ENCODE results near the gene RNGTT. TPM values are rescaled to one million over a fixed set of nuclear protein-coding genes. Genes with fewer than 3 reads are reported as not detected.

RNGTT gene
- total RNA-seq, 1 donor from 2014 or later: 13.1 TPM

DNA sequence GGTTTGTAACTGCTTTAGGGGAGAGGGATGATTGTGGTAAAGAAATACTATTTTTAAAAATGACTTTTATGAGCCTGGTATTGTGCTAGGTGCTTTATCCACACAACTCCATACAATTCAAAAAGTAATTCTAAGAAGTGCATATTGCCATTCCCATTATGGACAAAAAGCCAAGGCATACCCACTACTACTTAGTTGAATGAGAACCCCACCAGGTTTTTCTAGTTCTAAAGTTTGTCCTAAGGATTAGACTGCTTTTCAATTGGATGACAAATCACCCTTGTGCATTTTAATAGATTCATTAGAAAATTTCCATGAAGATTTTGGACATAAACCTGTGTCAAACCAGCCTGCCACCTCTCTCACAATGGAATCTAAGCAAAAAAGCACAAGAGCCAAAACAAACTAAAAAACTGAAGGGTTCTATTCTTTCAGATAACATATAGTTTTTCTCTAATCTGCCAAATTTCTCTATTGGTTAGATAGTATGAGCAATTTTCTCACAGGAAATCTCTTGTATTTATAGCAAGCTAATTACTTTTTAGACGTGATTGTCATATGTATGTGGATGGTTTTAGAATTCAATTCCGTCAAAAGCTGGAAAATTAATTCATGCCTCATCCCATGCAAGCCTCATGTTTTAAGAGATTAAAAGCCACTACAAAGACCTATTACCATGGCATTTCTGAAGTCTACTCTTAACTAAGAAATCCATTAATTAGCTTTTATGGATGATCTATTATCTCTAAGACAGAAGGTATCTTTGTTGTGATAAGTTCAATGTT lies 325.5 kb downstream of the RNGTT start:
- Mint-ChIP-seq H3K4me1 (ENCODE audit: low read depth) (peaks cover 12% of the 10 kb centered on the region), H3K36me3 (ENCODE audit: low read depth) (no peaks in the 10 kb centered on the region), H3K27ac (ENCODE audit: unreplicated experiment) (no peak overlapping the region), H3K27me3 (ENCODE audit: low read depth) (no peaks in the 10 kb centered on the region), H3K9me3 (ENCODE audit: low read depth) (no peaks in the 10 kb centered on the region), H3K4me3 (ENCODE audit: unreplicated experiment) (no peak overlapping the region)
- TF ChIP-seq, protein P1, sequence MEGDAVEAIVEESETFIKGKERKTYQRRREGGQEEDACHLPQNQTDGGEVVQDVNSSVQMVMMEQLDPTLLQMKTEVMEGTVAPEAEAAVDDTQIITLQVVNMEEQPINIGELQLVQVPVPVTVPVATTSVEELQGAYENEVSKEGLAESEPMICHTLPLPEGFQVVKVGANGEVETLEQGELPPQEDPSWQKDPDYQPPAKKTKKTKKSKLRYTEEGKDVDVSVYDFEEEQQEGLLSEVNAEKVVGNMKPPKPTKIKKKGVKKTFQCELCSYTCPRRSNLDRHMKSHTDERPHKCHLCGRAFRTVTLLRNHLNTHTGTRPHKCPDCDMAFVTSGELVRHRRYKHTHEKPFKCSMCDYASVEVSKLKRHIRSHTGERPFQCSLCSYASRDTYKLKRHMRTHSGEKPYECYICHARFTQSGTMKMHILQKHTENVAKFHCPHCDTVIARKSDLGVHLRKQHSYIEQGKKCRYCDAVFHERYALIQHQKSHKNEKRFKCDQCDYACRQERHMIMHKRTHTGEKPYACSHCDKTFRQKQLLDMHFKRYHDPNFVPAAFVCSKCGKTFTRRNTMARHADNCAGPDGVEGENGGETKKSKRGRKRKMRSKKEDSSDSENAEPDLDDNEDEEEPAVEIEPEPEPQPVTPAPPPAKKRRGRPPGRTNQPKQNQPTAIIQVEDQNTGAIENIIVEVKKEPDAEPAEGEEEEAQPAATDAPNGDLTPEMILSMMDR (IDR thresholded peaks at IDR 0.05): no peak
- no peak for DNase-seq (ENCODE audit: low spot score)

DNA sequence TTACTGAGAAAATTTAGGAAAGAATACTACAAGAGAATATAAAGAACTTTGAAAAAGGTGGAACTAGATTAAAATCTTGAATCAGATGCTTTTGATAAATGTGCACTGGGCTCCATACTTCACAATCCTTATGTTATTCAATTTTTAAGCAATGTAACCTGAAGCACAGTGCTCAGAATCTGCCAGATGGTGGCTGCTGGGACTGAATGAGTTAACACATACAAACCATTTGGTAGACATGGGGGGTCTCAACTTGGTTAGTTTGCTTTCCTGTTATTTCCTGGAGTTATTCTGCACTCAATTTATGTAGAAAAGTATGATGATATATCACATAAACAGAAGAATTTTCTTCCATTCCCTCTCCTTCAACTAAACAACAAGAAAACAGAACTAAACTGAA lies 326.5 kb downstream of the RNGTT start:
- no peak overlapping the region for H3K4me3 Mint-ChIP-seq (ENCODE audit: unreplicated experiment)
- no peaks in the 10 kb centered on the region for H3K9me3 Mint-ChIP-seq (ENCODE audit: low read depth)
- no peaks in the 10 kb centered on the region for H3K27me3 Mint-ChIP-seq (ENCODE audit: low read depth)
- TF ChIP-seq, protein P1 (IDR thresholded peaks at IDR 0.05): no peak
- DNase-seq (ENCODE audit: low spot score): no peak
- H3K27ac Mint-ChIP-seq (ENCODE audit: unreplicated experiment): no peak overlapping the region
- H3K36me3 Mint-ChIP-seq (ENCODE audit: low read depth): no peaks in the 10 kb centered on the region
- H3K4me1 Mint-ChIP-seq (ENCODE audit: low read depth): peaks cover 7% of the 10 kb centered on the region

DNA sequence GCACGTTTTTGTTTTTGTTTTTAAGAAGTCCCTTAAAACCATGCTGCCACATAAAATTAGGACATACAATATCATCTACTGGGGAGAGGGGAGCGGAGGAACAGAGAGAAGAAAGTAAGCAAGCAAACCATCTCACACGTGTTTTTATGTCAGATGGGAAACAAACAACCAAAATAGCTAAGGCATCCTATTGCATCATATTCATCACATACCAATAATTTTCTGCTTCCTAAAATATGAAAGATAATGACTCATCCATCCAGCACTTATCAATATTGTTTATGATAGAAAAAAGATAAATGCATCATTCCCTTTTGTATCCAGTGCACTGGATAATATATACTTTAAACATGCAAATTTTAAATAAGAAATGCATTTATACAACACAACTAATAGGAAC lies 329.6 kb downstream of the RNGTT start:
- no peaks in the 10 kb centered on the region for H3K36me3 Mint-ChIP-seq (ENCODE audit: low read depth)
- DNase-seq (ENCODE audit: low spot score): no peak
- TF ChIP-seq, protein P1 (IDR thresholded peaks at IDR 0.05): no peak
- no peak overlapping the region for H3K27ac Mint-ChIP-seq (ENCODE audit: unreplicated experiment)
- no peaks in the 10 kb centered on the region for H3K27me3 Mint-ChIP-seq (ENCODE audit: low read depth)
- no peak overlapping the region for H3K4me3 Mint-ChIP-seq (ENCODE audit: unreplicated experiment)
- H3K4me1 Mint-ChIP-seq (ENCODE audit: low read depth): no peaks in the 10 kb centered on the region
- no peaks in the 10 kb centered on the region for H3K9me3 Mint-ChIP-seq (ENCODE audit: low read depth)

DNA sequence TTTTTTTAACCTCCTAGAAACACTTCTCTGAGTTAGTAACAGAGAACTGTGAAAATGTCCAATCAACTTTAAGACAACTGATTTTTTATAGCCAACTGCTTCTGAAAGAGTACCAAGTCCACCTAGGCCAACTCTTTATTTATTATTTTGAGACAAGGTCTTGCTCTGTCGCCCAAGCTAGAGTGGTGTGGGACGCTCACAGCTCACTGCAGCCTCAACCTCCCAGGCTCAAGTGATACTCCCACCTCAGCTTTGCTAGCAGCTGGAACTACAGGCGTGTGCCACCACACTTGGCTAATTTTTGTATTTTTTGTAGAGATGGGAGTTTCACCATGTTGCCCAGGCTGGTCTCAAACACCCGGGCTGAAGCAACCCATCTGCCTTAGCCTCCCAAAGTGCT lies 331.6 kb downstream of the RNGTT start:
- H3K9me3 Mint-ChIP-seq (ENCODE audit: low read depth): no peaks in the 10 kb centered on the region

DNA sequence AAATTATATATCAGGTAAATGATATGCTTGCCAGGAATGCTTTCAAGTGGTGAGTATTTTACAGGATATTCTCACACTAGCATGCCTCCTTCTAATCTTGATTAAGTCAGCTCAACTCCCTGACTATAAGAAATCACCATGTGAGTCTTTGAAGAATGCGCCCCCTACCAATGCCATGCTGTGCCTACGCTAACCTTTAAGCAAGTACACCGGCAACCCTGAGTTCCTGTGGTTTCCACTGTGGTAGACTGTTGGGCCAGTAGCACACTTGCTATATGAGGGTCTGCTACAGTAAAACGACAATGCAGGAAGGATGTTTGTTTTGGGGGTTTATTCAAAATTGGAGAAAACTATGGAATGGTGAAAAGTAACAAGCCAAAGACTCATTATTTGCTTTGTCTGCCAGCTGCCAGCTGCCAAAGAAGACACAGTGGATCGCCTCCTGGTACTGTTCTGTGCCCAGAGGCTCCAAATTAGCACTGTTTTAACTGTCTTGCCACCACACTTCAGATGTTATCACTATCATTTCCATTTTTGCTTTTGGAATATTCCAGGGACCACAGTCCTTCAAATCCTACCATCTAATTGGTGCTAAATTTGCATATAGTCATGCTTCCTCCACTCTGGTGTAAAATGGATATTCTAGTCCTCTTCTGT lies 333.5 kb downstream of the RNGTT start:
- H3K36me3 Mint-ChIP-seq (ENCODE audit: low read depth): no peaks in the 10 kb centered on the region
- H3K27me3 Mint-ChIP-seq (ENCODE audit: low read depth): no peaks in the 10 kb centered on the region
- no peak overlapping the region for H3K4me3 Mint-ChIP-seq (ENCODE audit: unreplicated experiment)
- no peak for DNase-seq (ENCODE audit: low spot score)
- TF ChIP-seq, protein P1 (IDR thresholded peaks at IDR 0.05): no peak
- H3K4me1 Mint-ChIP-seq (ENCODE audit: low read depth): no peaks in the 10 kb centered on the region
- no peak overlapping the region for H3K27ac Mint-ChIP-seq (ENCODE audit: unreplicated experiment)
- H3K9me3 Mint-ChIP-seq (ENCODE audit: low read depth): no peaks in the 10 kb centered on the region

More for the DNA sequence above, 331.6 kb downstream of the RNGTT start:
- DNase-seq (ENCODE audit: low spot score): no peak
- H3K36me3 Mint-ChIP-seq (ENCODE audit: low read depth): no peaks in the 10 kb centered on the region
- no peak overlapping the region for H3K4me3 Mint-ChIP-seq (ENCODE audit: unreplicated experiment)
- H3K27ac Mint-ChIP-seq (ENCODE audit: unreplicated experiment): no peak overlapping the region
- TF ChIP-seq, protein P1 (IDR thresholded peaks at IDR 0.05): no peak
- no peaks in the 10 kb centered on the region for H3K27me3 Mint-ChIP-seq (ENCODE audit: low read depth)
- no peaks in the 10 kb centered on the region for H3K4me1 Mint-ChIP-seq (ENCODE audit: low read depth)
